ENCODE results near the gene SNX8.

DNA sequence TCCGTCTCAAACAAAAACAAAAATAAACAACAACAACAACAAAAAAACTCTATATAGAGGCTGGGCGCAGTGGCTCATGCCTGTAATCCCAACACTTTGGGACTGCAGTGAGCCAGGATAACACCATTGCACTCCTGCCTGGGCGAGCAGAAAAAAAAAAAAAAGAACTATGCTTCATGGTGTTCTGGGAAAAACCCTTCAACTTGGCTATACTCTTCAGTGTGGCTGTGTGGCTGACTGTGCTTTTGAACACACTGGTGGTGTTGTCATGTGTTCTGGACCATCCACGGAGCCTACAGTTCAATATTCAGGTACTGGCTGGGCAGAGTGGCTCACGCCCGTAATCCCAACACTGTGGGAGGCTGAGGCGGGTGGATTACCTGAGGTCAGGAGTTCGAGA is 26.5 kb downstream of the SNX8 start:
- TF ChIP-seq, protein P1, sequence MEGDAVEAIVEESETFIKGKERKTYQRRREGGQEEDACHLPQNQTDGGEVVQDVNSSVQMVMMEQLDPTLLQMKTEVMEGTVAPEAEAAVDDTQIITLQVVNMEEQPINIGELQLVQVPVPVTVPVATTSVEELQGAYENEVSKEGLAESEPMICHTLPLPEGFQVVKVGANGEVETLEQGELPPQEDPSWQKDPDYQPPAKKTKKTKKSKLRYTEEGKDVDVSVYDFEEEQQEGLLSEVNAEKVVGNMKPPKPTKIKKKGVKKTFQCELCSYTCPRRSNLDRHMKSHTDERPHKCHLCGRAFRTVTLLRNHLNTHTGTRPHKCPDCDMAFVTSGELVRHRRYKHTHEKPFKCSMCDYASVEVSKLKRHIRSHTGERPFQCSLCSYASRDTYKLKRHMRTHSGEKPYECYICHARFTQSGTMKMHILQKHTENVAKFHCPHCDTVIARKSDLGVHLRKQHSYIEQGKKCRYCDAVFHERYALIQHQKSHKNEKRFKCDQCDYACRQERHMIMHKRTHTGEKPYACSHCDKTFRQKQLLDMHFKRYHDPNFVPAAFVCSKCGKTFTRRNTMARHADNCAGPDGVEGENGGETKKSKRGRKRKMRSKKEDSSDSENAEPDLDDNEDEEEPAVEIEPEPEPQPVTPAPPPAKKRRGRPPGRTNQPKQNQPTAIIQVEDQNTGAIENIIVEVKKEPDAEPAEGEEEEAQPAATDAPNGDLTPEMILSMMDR (IDR thresholded peaks at IDR 0.05; ENCODE audit: borderline replicate concordance, extremely low read depth, low read length, poor library complexity, severe bottlenecking) = no peak
- no peak for TF ChIP-seq EZH2 (IDR thresholded peaks at IDR 0.05; ENCODE audit: borderline replicate concordance, low read depth, low read length, severe bottlenecking)
